Spleen (tissue), 7 donors: ENCODE measurements around the gene RNF13.

Experiments used
- POLR2A ChIP-seq, 3 donors: fragments of 450-650 bp; IDR thresholded peaks; one replicate each; pipeline ENCODE4 v1.5.1; 2017; ENCODE audit warnings: antibody characterized with exemption in 3 of 3, mild to moderate bottlenecking in 1 of 3
- TF ChIP-seq, protein P1 (sequence below), 11 experiments: fragments of 200-600 bp in 7 of 11; fragments of 450-650 bp in 4 of 11; sonication (generic) in 4 of 11; IDR thresholded peaks in 8 of 11; conservative IDR thresholded peaks in 3 of 11; 1 replicate in 7 of 11; 2 replicates in 4 of 11; pipeline versions ENCODE4 v1.4.0 to v1.8.0; 2016 to 2021; ENCODE audit warnings: antibody characterized with exemption in 11 of 11, inconsistent platforms in 4 of 11, mild to moderate bottlenecking in 1 of 11
- donor health status: DM: no; HTN: no; CAD: no; lungs with moderate emphysema.
- donor health status: DM: no; HTN: no; CAD: no.
- donor health status: DM: no; HTN: no; CAD: no.

DNA sequence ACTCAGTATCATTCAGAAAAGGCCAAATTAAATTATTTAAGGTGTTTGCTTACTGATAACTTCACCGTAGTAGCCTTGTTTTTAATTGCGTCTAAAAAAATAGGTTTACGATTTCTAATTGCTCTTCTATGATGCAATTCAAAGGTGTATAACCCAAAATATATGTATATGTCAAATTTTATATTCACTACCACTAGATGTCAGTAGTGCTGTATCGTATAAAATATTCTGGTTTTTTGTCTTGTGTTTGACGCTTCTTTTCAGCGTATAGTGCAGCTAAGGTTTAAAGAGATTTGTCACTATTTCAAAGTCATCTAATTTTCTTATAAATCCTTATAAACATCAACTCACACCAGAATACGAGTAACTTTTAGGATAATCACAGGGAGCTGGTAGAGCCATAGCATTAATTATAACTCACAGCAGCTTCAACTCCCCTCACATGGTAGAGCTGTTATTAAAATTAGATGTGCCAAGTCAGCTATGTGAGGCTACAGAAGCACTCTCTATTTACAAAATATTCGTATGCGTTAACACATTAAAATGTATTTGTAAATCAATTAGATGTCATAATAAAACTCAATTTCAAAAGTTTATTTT is 154.2 kb downstream of the RNF13 start:
- TF ChIP-seq, protein P1, sequence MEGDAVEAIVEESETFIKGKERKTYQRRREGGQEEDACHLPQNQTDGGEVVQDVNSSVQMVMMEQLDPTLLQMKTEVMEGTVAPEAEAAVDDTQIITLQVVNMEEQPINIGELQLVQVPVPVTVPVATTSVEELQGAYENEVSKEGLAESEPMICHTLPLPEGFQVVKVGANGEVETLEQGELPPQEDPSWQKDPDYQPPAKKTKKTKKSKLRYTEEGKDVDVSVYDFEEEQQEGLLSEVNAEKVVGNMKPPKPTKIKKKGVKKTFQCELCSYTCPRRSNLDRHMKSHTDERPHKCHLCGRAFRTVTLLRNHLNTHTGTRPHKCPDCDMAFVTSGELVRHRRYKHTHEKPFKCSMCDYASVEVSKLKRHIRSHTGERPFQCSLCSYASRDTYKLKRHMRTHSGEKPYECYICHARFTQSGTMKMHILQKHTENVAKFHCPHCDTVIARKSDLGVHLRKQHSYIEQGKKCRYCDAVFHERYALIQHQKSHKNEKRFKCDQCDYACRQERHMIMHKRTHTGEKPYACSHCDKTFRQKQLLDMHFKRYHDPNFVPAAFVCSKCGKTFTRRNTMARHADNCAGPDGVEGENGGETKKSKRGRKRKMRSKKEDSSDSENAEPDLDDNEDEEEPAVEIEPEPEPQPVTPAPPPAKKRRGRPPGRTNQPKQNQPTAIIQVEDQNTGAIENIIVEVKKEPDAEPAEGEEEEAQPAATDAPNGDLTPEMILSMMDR (IDR thresholded peaks at IDR 0.05 in 8 of 11, conservative IDR thresholded peaks at IDR 0.05 in 3 of 11), result peak in 10 of 11 experiments; percentile 8 to 59 (median 44)
- no peak for TF ChIP-seq POLR2A (IDR thresholded peaks at IDR 0.05)
